ENCODE results near the gene CRIM1.

Gene CRIM1

GRCh38 chr2:36380624-36381481 is 25.3 kb downstream of the CRIM1 start:
- no peak overlapping the region for H3K4me3 ChIP-seq (ENCODE audit: low read depth in 1 of 5, low read length in 5 of 5)
- H3K36me3 ChIP-seq (ENCODE audit: control insufficient read depth in 5 of 5, insufficient read depth in 5 of 5, low read length in 5 of 5) = peaks cover 5 to 17% (median 9%) of the 10 kb centered on the region in 5 donors
- no peak overlapping the region for H3K27ac ChIP-seq (ENCODE audit: low read depth, low read length)
- no peak overlapping the region for H3K9ac ChIP-seq (ENCODE audit: low read length in 5 of 5)
- H3K27me3 ChIP-seq (ENCODE audit: control insufficient read depth in 5 of 5, insufficient read depth in 4 of 5, low read length in 5 of 5) = no peaks in the 10 kb centered on the region
- H3K4me1 ChIP-seq (ENCODE audit: control insufficient read depth in 5 of 5, insufficient read depth in 5 of 5, low read length in 5 of 5) = peaks cover 3 to 46% (median 41%) of the 10 kb centered on the region in 5 donors
- no peaks in the 10 kb centered on the region for H3K9me3 ChIP-seq (ENCODE audit: control insufficient read depth in 5 of 5, low read length in 5 of 5)

GRCh38 chr2:36381993-36382392 is 26.4 kb downstream of the CRIM1 start:
- Histone ChIP-seq H3K27ac (ENCODE audit: low read depth, low read length) (no peak overlapping the region), H3K9ac (ENCODE audit: low read length in 5 of 5) (no peak overlapping the region), H3K9me3 (ENCODE audit: control insufficient read depth in 5 of 5, low read length in 5 of 5) (no peaks in the 10 kb centered on the region), H3K36me3 (ENCODE audit: control insufficient read depth in 5 of 5, insufficient read depth in 5 of 5, low read length in 5 of 5) (peaks cover 5 to 17% (median 9%) of the 10 kb centered on the region in 5 donors), H3K4me1 (ENCODE audit: control insufficient read depth in 5 of 5, insufficient read depth in 5 of 5, low read length in 5 of 5) (peaks cover 0 to 37% (median 30%) of the 10 kb centered on the region in 5 donors), H3K27me3 (ENCODE audit: control insufficient read depth in 5 of 5, insufficient read depth in 4 of 5, low read length in 5 of 5) (no peaks in the 10 kb centered on the region), H3K4me3 (ENCODE audit: low read depth in 1 of 5, low read length in 5 of 5) (no peak overlapping the region)

- Histone ChIP-seq H3K9me3 (ENCODE audit: control insufficient read depth in 5 of 5, low read length in 5 of 5) (no peaks in the 10 kb centered on the region), H3K4me1 (ENCODE audit: control insufficient read depth in 5 of 5, insufficient read depth in 5 of 5, low read length in 5 of 5) (peaks cover 0 to 38% (median 30%) of the 10 kb centered on the region in 5 donors), H3K36me3 (ENCODE audit: control insufficient read depth in 5 of 5, insufficient read depth in 5 of 5, low read length in 5 of 5) (peaks cover 5 to 17% (median 9%) of the 10 kb centered on the region in 5 donors), H3K9ac (ENCODE audit: low read length in 5 of 5) (no peak overlapping the region), H3K27me3 (ENCODE audit: control insufficient read depth in 5 of 5, insufficient read depth in 4 of 5, low read length in 5 of 5) (no peaks in the 10 kb centered on the region), H3K27ac (ENCODE audit: low read depth, low read length) (no peak overlapping the region), H3K4me3 (ENCODE audit: low read depth in 1 of 5, low read length in 5 of 5) (no peak overlapping the region)
Measured at GRCh38 chr2:36382472-36382871, 26.9 kb downstream of the CRIM1 start.

- Histone ChIP-seq H3K27ac (ENCODE audit: low read depth, low read length) (no peak overlapping the region), H3K4me1 (ENCODE audit: control insufficient read depth in 5 of 5, insufficient read depth in 5 of 5, low read length in 5 of 5) (peaks cover 0 to 42% (median 40%) of the 10 kb centered on the region in 5 donors)
Measured at GRCh38 chr2:36383726-36384125, 28.1 kb downstream of the CRIM1 start.

GRCh38 chr2:36384454-36384853 is 28.9 kb downstream of the CRIM1 start:
- Histone ChIP-seq H3K4me1 (ENCODE audit: control insufficient read depth in 5 of 5, insufficient read depth in 5 of 5, low read length in 5 of 5) (peaks cover 3 to 49% (median 46%) of the 10 kb centered on the region in 5 donors), H3K27me3 (ENCODE audit: control insufficient read depth in 5 of 5, insufficient read depth in 4 of 5, low read length in 5 of 5) (no peaks in the 10 kb centered on the region), H3K27ac (ENCODE audit: low read depth, low read length) (no peak overlapping the region), H3K36me3 (ENCODE audit: control insufficient read depth in 5 of 5, insufficient read depth in 5 of 5, low read length in 5 of 5) (peaks cover 5 to 18% (median 7%) of the 10 kb centered on the region in 5 donors), H3K4me3 (ENCODE audit: low read depth in 1 of 5, low read length in 5 of 5) (no peak overlapping the region), H3K9me3 (ENCODE audit: control insufficient read depth in 5 of 5, low read length in 5 of 5) (no peaks in the 10 kb centered on the region), H3K9ac (ENCODE audit: low read length in 5 of 5) (no peak overlapping the region)

More at GRCh38 chr2:36383726-36384125, 28.1 kb downstream of the CRIM1 start:
- peaks cover 5 to 17% (median 9%) of the 10 kb centered on the region in 5 donors for H3K36me3 ChIP-seq (ENCODE audit: control insufficient read depth in 5 of 5, insufficient read depth in 5 of 5, low read length in 5 of 5)
- no peaks in the 10 kb centered on the region for H3K27me3 ChIP-seq (ENCODE audit: control insufficient read depth in 5 of 5, insufficient read depth in 4 of 5, low read length in 5 of 5)
- no peaks in the 10 kb centered on the region for H3K9me3 ChIP-seq (ENCODE audit: control insufficient read depth in 5 of 5, low read length in 5 of 5)
- no peak overlapping the region for H3K4me3 ChIP-seq (ENCODE audit: low read depth in 1 of 5, low read length in 5 of 5)
- no peak overlapping the region for H3K9ac ChIP-seq (ENCODE audit: low read length in 5 of 5)

GRCh38 chr2:36385603-36386002 is 30.0 kb downstream of the CRIM1 start:
- Histone ChIP-seq H3K9ac (ENCODE audit: low read length in 5 of 5) (no peak overlapping the region), H3K4me3 (ENCODE audit: low read depth in 1 of 5, low read length in 5 of 5) (no peak overlapping the region), H3K4me1 (ENCODE audit: control insufficient read depth in 5 of 5, insufficient read depth in 5 of 5, low read length in 5 of 5) (peaks cover 3 to 51% (median 46%) of the 10 kb centered on the region in 5 donors), H3K27me3 (ENCODE audit: control insufficient read depth in 5 of 5, insufficient read depth in 4 of 5, low read length in 5 of 5) (no peaks in the 10 kb centered on the region), H3K27ac (ENCODE audit: low read depth, low read length) (no peak overlapping the region), H3K36me3 (ENCODE audit: control insufficient read depth in 5 of 5, insufficient read depth in 5 of 5, low read length in 5 of 5) (peaks cover 2 to 16% (median 7%) of the 10 kb centered on the region in 5 donors), H3K9me3 (ENCODE audit: control insufficient read depth in 5 of 5, low read length in 5 of 5) (no peaks in the 10 kb centered on the region)

GRCh38 chr2:36387258-36387916 is 31.8 kb downstream of the CRIM1 start:
- no peaks in the 10 kb centered on the region for H3K27me3 ChIP-seq (ENCODE audit: control insufficient read depth in 5 of 5, insufficient read depth in 4 of 5, low read length in 5 of 5)
- no peaks in the 10 kb centered on the region for H3K9me3 ChIP-seq (ENCODE audit: control insufficient read depth in 5 of 5, low read length in 5 of 5)
- peak overlapping the region; percentile 31 for H3K27ac ChIP-seq (ENCODE audit: low read depth, low read length)
- H3K4me1 ChIP-seq (ENCODE audit: control insufficient read depth in 5 of 5, insufficient read depth in 5 of 5, low read length in 5 of 5) = peaks cover 3 to 36% (median 28%) of the 10 kb centered on the region in 5 donors
- peaks cover 2 to 13% (median 7%) of the 10 kb centered on the region in 5 donors for H3K36me3 ChIP-seq (ENCODE audit: control insufficient read depth in 5 of 5, insufficient read depth in 5 of 5, low read length in 5 of 5)
- H3K9ac ChIP-seq (ENCODE audit: low read length in 5 of 5) = no peak overlapping the region
- no peak overlapping the region for H3K4me3 ChIP-seq (ENCODE audit: low read depth in 1 of 5, low read length in 5 of 5)

- H3K9me3 ChIP-seq (ENCODE audit: control insufficient read depth in 5 of 5, low read length in 5 of 5) = no peaks in the 10 kb centered on the region
- H3K4me1 ChIP-seq (ENCODE audit: control insufficient read depth in 5 of 5, insufficient read depth in 5 of 5, low read length in 5 of 5) = peaks cover 3 to 42% (median 33%) of the 10 kb centered on the region in 5 donors
- H3K36me3 ChIP-seq (ENCODE audit: control insufficient read depth in 5 of 5, insufficient read depth in 5 of 5, low read length in 5 of 5) = peaks cover 2 to 10% (median 7%) of the 10 kb centered on the region in 5 donors
- H3K4me3 ChIP-seq (ENCODE audit: low read depth in 1 of 5, low read length in 5 of 5) = no peak overlapping the region
- peak overlapping the region in 1 of 5 donors; percentile 7 for H3K9ac ChIP-seq (ENCODE audit: low read length in 5 of 5)
- peak overlapping the region; percentile 31 for H3K27ac ChIP-seq (ENCODE audit: low read depth, low read length)
- no peaks in the 10 kb centered on the region for H3K27me3 ChIP-seq (ENCODE audit: control insufficient read depth in 5 of 5, insufficient read depth in 4 of 5, low read length in 5 of 5)
Measured at GRCh38 chr2:36388472-36388871, 32.9 kb downstream of the CRIM1 start.

GRCh38 chr2:36389091-36389564 is 33.5 kb downstream of the CRIM1 start:
- no peaks in the 10 kb centered on the region for H3K27me3 ChIP-seq (ENCODE audit: control insufficient read depth in 5 of 5, insufficient read depth in 4 of 5, low read length in 5 of 5)
- H3K9ac ChIP-seq (ENCODE audit: low read length in 5 of 5) = no peak overlapping the region
- H3K27ac ChIP-seq (ENCODE audit: low read depth, low read length) = peak overlapping the region; percentile 31
- H3K9me3 ChIP-seq (ENCODE audit: control insufficient read depth in 5 of 5, low read length in 5 of 5) = no peaks in the 10 kb centered on the region
- peak overlapping the region in 1 of 5 donors; percentile 13 for H3K4me3 ChIP-seq (ENCODE audit: low read depth in 1 of 5, low read length in 5 of 5)
- H3K4me1 ChIP-seq (ENCODE audit: control insufficient read depth in 5 of 5, insufficient read depth in 5 of 5, low read length in 5 of 5) = peaks cover 3 to 49% (median 39%) of the 10 kb centered on the region in 5 donors
- peaks cover 2 to 8% (median 4%) of the 10 kb centered on the region in 5 donors for H3K36me3 ChIP-seq (ENCODE audit: control insufficient read depth in 5 of 5, insufficient read depth in 5 of 5, low read length in 5 of 5)

- peak overlapping the region; percentile 31 for H3K27ac ChIP-seq (ENCODE audit: low read depth, low read length)
- peaks cover 3 to 51% (median 39%) of the 10 kb centered on the region in 5 donors for H3K4me1 ChIP-seq (ENCODE audit: control insufficient read depth in 5 of 5, insufficient read depth in 5 of 5, low read length in 5 of 5)
- peaks cover 2 to 7% (median 4%) of the 10 kb centered on the region in 5 donors for H3K36me3 ChIP-seq (ENCODE audit: control insufficient read depth in 5 of 5, insufficient read depth in 5 of 5, low read length in 5 of 5)
Measured at GRCh38 chr2:36389577-36389976, 34.0 kb downstream of the CRIM1 start.

More at GRCh38 chr2:36389577-36389976, 34.0 kb downstream of the CRIM1 start:
- no peaks in the 10 kb centered on the region for H3K9me3 ChIP-seq (ENCODE audit: control insufficient read depth in 5 of 5, low read length in 5 of 5)
- H3K27me3 ChIP-seq (ENCODE audit: control insufficient read depth in 5 of 5, insufficient read depth in 4 of 5, low read length in 5 of 5) = no peaks in the 10 kb centered on the region
- no peak overlapping the region for H3K4me3 ChIP-seq (ENCODE audit: low read depth in 1 of 5, low read length in 5 of 5)
- no peak overlapping the region for H3K9ac ChIP-seq (ENCODE audit: low read length in 5 of 5)

All from subcutaneous abdominal adipose tissue (tissue), 5 donors.